HepG2 (cell line): Measurements from ENCODE around the gene RPS8. TPM values are rescaled to one million over a fixed set of nuclear protein-coding genes. Genes with fewer than 3 reads are reported as not detected.

ENCODE experiments used
- ATF7 ChIP-seq, 2 experiments: fragments of 450-650 bp in 1 of 2; sonication (generic) in 1 of 2; formaldehyde crosslinking in 1 of 2; IDR thresholded peaks; 2 replicates each; pipeline versions ENCODE4 v1.4.0 to v1.6.1; 2016 to 2020; ENCODE audit warnings: antibody characterized with exemption in 1 of 2, mild to moderate bottlenecking in 1 of 2, missing genetic modification reagents in 1 of 2
- DPF2 ChIP-seq: sonication (generic); formaldehyde crosslinking; IDR thresholded peaks from 2 replicates; pipeline ENCODE4 v1.4.0; 2020; ENCODE audit warnings: mild to moderate bottlenecking, low read depth, missing genetic modification reagents, borderline replicate concordance
- FOXM1 ChIP-seq: sonication (generic); formaldehyde crosslinking; IDR thresholded peaks from 2 replicates; pipeline ENCODE4 v1.5.0; 2020; ENCODE audit warnings: missing genetic modification reagents
- FOXO1 ChIP-seq: sonication (generic); formaldehyde crosslinking; IDR thresholded peaks from 2 replicates; pipeline ENCODE4 v1.4.0; 2020; ENCODE audit warnings: missing genetic modification reagents
- SNAI1 ChIP-seq: sonication (generic); formaldehyde crosslinking; IDR thresholded peaks from 2 replicates; pipeline ENCODE4 v1.5.0; 2020; ENCODE audit warnings: mild to moderate bottlenecking, missing genetic modification reagents, borderline replicate concordance
- THYN1 ChIP-seq: sonication (generic); formaldehyde crosslinking; IDR thresholded peaks from 2 replicates; pipeline ENCODE4 v1.8.1; 2023; ENCODE audit warnings: low read depth, mild to moderate bottlenecking, moderate library complexity, missing genetic modification reagents, borderline replicate concordance
- ZNF136 ChIP-seq: sonication (generic); formaldehyde crosslinking; IDR thresholded peaks from 2 replicates; pipeline ENCODE4 v1.8.1; 2022; ENCODE audit warnings: low read depth, mild to moderate bottlenecking, moderate library complexity, missing genetic modification reagents
- ZNF30 ChIP-seq: sonication (generic); formaldehyde crosslinking; IDR thresholded peaks from 2 replicates; pipeline ENCODE4 v1.5.0; 2020; ENCODE audit warnings: mild to moderate bottlenecking, missing genetic modification reagents
- ZNF616 ChIP-seq: sonication (generic); formaldehyde crosslinking; IDR thresholded peaks from 2 replicates; pipeline ENCODE4 v1.5.0; 2020; ENCODE audit warnings: low read depth, mild to moderate bottlenecking, missing genetic modification reagents
- polyA plus RNA-seq, 8 experiments: library from polyadenylated mRNA; depleted of rRNA in 3 of 8; stranded (reverse) in 7 of 8; unstranded in 1 of 8; fragments of >200 nt; fragmentation: Illumina TruSeq in 4 of 8; extraction: Trizol in 4 of 8; gene quantifications; 2 replicates each; pipeline versions ENCODE4 v1.2.1 to v1.2.3, GENCODE V29; 2011 to 2016; ENCODE audit warnings: low read depth in 4 of 8, missing spikeins in 1 of 8, mixed read lengths in 1 of 8; ENCODE audit not compliant: insufficient read depth in 1 of 8
- total RNA-seq, 5 experiments: library from RNA; depleted of rRNA; stranded (reverse); fragments of >200 nt; fragmentation: Illumina TruSeq; extraction: Trizol; gene quantifications; 2 replicates each; pipeline ENCODE4 v1.2.3, GENCODE V29; 2016; ENCODE audit warnings: low read depth in 1 of 5
- TF ChIP-seq, protein P1 (sequence below): IDR thresholded peaks from 2 replicates; pipeline ENCODE4 v1.6.1; 2016; ENCODE audit warnings: mild to moderate bottlenecking
- TF ChIP-seq, protein P2 (sequence below): sonication (generic); formaldehyde crosslinking; IDR thresholded peaks from 2 replicates; pipeline ENCODE4 v1.5.0; 2020; ENCODE audit warnings: missing genetic modification reagents, mild to moderate bottlenecking, borderline replicate concordance
- TF ChIP-seq, protein P3 (sequence below): sonication (generic); formaldehyde crosslinking; IDR thresholded peaks from 2 replicates; pipeline ENCODE4 v1.4.0; 2020; ENCODE audit warnings: mild to moderate bottlenecking, low read depth, missing genetic modification reagents
- TF ChIP-seq, protein P4 (sequence below): sonication (generic); formaldehyde crosslinking; conservative IDR thresholded peaks from 2 replicates; pipeline ENCODE4 v1.5.0; 2020; ENCODE audit warnings: missing genetic modification reagents
- TF ChIP-seq, protein P5 (sequence below): sonication (generic); formaldehyde crosslinking; conservative IDR thresholded peaks from 2 replicates; pipeline ENCODE4 v1.8.0; 2022; ENCODE audit warnings: missing genetic modification reagents
- TF ChIP-seq, protein P6 (sequence below): sonication (generic); formaldehyde crosslinking; IDR thresholded peaks from 2 replicates; pipeline ENCODE4 v1.5.0; 2020; ENCODE audit warnings: missing genetic modification reagents
- TF ChIP-seq, protein P7 (sequence below): IDR thresholded peaks from 2 replicates; pipeline ENCODE4 v1.6.1; 2012; ENCODE audit warnings: low read length, improper control_type of control experiment

The RPS8 gene
- total and polyA plus RNA-seq, 2 of the 13 experiments (the other 11 are each of a cell fraction or from before 2014, with no cell fraction given): 2,628 to 2,822 TPM

DNA sequence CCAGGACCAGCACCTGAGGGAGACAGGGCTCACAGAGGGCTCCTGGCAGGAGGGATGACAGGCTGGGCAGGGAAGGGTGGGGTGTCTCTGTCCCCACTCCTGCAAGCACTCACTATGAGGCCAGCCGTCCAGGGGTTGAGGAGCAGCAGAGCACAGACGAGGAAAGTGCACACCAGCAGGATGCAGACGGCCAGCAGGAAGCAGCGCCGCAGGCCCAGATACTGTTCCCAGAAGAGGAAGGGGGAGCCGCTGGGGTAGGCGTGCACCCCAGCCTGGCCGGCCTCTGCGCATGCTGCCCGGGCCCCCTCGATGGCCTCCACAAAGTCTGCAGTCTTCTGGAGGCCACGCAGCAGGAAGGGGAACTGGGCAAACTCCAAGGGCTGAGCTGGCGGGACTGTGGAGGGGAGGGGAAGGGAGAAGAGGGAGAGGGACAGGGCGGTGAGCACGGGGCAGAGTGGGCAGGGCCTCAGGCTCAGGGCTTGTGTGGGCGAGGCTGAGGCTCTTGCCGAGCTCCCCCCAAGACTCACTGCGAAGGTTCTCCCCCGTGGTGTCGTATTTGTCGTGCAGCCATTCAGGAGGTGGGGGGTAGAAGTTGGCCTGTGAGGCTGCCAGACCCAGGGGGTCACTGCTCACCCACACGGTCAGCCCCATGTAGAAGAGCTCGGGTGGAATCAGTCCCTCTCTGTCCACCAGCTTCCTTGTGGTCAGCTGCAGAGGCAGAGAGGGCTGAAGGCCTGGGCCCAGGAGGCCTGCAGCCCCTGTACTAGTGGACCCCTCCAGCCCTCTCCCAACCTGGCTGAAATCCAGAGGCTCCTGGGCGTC lies 51.2 kb downstream of the RPS8 start (continued):
- TF ChIP-seq THYN1 (CRISPR knock-in tag) (no peak), FOXO1 (no peak), SNAI1 (CRISPR knock-in tag) (peak; percentile 95), ZNF616 (CRISPR knock-in tag) (peak; percentile 40; the same call in 1 of the 2 replicates), ATF7 (IDR thresholded peaks at IDR 0.05) (no peak), ATF7 (CRISPR knock-in tag; IDR thresholded peaks at IDR 0.05) (no peak; the same call in 1 of the 2 replicates), ZNF30 (CRISPR knock-in tag) (0 out of 2 replicates have a peak, but pooled peaks have one; percentile 53), FOXM1 (CRISPR knock-in tag) (no peak), ZNF136 (CRISPR knock-in tag) (peak; percentile 60; the same call in 1 of the 2 replicates), DPF2 (CRISPR knock-in tag) (peak; percentile 36; the same call in 1 of the 2 replicates)
- TF ChIP-seq, protein P1, sequence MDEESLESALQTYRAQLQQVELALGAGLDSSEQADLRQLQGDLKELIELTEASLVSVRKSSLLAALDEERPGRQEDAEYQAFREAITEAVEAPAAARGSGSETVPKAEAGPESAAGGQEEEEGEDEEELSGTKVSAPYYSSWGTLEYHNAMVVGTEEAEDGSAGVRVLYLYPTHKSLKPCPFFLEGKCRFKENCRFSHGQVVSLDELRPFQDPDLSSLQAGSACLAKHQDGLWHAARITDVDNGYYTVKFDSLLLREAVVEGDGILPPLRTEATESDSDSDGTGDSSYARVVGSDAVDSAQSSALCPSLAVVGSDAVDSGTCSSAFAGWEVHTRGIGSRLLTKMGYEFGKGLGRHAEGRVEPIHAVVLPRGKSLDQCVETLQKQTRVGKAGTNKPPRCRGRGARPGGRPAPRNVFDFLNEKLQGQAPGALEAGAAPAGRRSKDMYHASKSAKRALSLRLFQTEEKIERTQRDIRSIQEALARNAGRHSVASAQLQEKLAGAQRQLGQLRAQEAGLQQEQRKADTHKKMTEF: peak; percentile 59
- TF ChIP-seq, protein P2, sequence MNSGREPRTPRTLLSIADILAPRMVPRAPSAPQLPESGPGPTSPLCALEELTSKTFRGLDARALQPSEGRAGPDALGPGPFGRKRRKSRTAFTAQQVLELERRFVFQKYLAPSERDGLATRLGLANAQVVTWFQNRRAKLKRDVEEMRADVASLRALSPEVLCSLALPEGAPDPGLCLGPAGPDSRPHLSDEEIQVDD (CRISPR knock-in tag): no peak
- TF ChIP-seq, protein P3, sequence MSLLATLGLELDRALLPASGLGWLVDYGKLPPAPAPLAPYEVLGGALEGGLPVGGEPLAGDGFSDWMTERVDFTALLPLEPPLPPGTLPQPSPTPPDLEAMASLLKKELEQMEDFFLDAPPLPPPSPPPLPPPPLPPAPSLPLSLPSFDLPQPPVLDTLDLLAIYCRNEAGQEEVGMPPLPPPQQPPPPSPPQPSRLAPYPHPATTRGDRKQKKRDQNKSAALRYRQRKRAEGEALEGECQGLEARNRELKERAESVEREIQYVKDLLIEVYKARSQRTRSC (CRISPR knock-in tag): no peak
- TF ChIP-seq, protein P4, sequence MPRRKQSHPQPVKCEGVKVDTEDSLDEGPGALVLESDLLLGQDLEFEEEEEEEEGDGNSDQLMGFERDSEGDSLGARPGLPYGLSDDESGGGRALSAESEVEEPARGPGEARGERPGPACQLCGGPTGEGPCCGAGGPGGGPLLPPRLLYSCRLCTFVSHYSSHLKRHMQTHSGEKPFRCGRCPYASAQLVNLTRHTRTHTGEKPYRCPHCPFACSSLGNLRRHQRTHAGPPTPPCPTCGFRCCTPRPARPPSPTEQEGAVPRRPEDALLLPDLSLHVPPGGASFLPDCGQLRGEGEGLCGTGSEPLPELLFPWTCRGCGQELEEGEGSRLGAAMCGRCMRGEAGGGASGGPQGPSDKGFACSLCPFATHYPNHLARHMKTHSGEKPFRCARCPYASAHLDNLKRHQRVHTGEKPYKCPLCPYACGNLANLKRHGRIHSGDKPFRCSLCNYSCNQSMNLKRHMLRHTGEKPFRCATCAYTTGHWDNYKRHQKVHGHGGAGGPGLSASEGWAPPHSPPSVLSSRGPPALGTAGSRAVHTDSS (CRISPR knock-in tag): no peak
- TF ChIP-seq, protein P5, sequence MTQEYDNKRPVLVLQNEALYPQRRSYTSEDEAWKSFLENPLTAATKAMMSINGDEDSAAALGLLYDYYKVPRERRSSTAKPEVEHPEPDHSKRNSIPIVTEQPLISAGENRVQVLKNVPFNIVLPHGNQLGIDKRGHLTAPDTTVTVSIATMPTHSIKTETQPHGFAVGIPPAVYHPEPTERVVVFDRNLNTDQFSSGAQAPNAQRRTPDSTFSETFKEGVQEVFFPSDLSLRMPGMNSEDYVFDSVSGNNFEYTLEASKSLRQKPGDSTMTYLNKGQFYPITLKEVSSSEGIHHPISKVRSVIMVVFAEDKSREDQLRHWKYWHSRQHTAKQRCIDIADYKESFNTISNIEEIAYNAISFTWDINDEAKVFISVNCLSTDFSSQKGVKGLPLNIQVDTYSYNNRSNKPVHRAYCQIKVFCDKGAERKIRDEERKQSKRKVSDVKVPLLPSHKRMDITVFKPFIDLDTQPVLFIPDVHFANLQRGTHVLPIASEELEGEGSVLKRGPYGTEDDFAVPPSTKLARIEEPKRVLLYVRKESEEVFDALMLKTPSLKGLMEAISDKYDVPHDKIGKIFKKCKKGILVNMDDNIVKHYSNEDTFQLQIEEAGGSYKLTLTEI (CRISPR knock-in tag): no peak
- TF ChIP-seq, protein P6, sequence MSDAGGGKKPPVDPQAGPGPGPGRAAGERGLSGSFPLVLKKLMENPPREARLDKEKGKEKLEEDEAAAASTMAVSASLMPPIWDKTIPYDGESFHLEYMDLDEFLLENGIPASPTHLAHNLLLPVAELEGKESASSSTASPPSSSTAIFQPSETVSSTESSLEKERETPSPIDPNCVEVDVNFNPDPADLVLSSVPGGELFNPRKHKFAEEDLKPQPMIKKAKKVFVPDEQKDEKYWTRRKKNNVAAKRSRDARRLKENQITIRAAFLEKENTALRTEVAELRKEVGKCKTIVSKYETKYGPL: no peak
- TF ChIP-seq, protein P7, sequence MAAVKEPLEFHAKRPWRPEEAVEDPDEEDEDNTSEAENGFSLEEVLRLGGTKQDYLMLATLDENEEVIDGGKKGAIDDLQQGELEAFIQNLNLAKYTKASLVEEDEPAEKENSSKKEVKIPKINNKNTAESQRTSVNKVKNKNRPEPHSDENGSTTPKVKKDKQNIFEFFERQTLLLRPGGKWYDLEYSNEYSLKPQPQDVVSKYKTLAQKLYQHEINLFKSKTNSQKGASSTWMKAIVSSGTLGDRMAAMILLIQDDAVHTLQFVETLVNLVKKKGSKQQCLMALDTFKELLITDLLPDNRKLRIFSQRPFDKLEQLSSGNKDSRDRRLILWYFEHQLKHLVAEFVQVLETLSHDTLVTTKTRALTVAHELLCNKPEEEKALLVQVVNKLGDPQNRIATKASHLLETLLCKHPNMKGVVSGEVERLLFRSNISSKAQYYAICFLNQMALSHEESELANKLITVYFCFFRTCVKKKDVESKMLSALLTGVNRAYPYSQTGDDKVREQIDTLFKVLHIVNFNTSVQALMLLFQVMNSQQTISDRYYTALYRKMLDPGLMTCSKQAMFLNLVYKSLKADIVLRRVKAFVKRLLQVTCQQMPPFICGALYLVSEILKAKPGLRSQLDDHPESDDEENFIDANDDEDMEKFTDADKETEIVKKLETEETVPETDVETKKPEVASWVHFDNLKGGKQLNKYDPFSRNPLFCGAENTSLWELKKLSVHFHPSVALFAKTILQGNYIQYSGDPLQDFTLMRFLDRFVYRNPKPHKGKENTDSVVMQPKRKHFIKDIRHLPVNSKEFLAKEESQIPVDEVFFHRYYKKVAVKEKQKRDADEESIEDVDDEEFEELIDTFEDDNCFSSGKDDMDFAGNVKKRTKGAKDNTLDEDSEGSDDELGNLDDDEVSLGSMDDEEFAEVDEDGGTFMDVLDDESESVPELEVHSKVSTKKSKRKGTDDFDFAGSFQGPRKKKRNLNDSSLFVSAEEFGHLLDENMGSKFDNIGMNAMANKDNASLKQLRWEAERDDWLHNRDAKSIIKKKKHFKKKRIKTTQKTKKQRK: no peak
